Measurements from ENCODE around the gene PRKCSH. TPM values are rescaled to one million over a fixed set of nuclear protein-coding genes. Genes with fewer than 3 reads are reported as not detected.
"Not testable (repeated sequence)": the region's sequence is repeated elsewhere in the genome, so short reads cannot be mapped to it uniquely, and the experiment has no call there.

Gene PRKCSH
- polyA plus RNA-seq, 1 experiment, result 348 TPM

DNA sequence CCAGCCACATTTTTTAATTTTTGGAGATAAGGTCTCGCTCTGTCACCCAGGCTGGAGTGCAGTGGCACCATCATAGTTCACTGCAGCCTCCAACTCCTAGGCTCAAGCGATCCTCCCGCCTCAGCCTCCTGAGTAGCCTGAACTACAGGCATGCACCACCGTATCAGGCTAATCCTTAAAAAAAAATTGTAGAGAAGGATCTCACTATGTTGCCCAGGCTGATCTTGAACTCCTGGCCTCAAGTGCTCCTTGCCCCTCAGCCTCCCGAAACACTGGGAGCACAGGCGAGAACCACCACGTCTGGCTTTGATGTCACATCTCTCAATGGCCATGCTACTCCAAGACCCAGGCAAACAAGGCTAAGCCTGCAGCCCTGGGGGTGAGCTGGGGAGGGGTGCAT lies 21.2 kb downstream of the PRKCSH start:
- Histone ChIP-seq H3K36me3 (ENCODE audit: control insufficient read depth, insufficient read depth, low read length) (no peaks in the 10 kb centered on the region), H3K27me3 (ENCODE audit: control insufficient read depth, insufficient read depth, low read length) (no peaks in the 10 kb centered on the region), H3K4me3 (ENCODE audit: low read depth, low read length) (no peak overlapping the region)
- DNase-seq (ENCODE audit: low read depth), result no peak
- TF ChIP-seq CTCF (IDR thresholded peaks at IDR 0.05; ENCODE audit: insufficient read depth, low read depth, low read length), result no peak
- ChIA-PET CTCF (interaction anchor here (2.3 kb wide), 1 partner anchor 26 kb away, joined by 8 read pairs; no protein-coding TSS in a partner anchor), POLR2A (no interaction called here)

- no peak for TF ChIP-seq CTCF (IDR thresholded peaks at IDR 0.05; ENCODE audit: insufficient read depth, low read depth, low read length)
- Histone ChIP-seq H3K4me3 (ENCODE audit: low read depth, low read length) (no peak overlapping the region), H3K36me3 (ENCODE audit: control insufficient read depth, insufficient read depth, low read length) (no peaks in the 10 kb centered on the region), H3K27me3 (ENCODE audit: control insufficient read depth, insufficient read depth, low read length) (no peaks in the 10 kb centered on the region)
- CTCF ChIA-PET, result interaction anchor here (2.3 kb wide), 1 partner anchor 26 kb away, joined by 8 read pairs; no protein-coding TSS in a partner anchor
- POLR2A ChIA-PET, result no interaction called here
- no peak for DNase-seq (ENCODE audit: low read depth)
These were observed 21.7 kb downstream of the PRKCSH start for GRCh38 chr19:11457115-11457514.

DNA sequence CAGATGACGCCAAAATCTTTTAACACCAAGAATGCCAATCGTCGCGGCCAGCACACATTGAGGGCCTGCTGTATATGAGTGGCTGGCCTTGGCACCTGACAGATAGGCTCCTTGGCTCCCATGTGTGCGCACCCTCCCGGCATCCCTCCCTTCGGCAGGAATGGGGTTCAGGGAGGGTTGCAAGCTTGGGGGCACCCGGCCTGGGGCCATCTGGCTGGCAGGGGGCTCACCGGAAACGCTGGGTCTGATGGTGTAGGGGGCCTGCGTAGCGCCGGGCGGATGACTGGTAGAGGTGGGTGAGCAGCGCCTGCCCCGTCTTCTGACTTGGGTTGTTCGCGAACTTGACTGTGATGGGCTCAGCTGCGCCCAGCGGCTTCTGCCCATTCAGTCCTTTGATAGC lies 22.4 kb downstream of the PRKCSH start:
- no peak for TF ChIP-seq CTCF (IDR thresholded peaks at IDR 0.05; ENCODE audit: insufficient read depth, low read depth, low read length)
- CTCF ChIA-PET, result interaction anchor here (2.3 kb wide), 1 partner anchor 25 kb away, joined by 8 read pairs; no protein-coding TSS in a partner anchor
- Histone ChIP-seq H3K4me3 (ENCODE audit: low read depth, low read length) (no peak overlapping the region), H3K27me3 (ENCODE audit: control insufficient read depth, insufficient read depth, low read length) (no peaks in the 10 kb centered on the region), H3K36me3 (ENCODE audit: control insufficient read depth, insufficient read depth, low read length) (no peaks in the 10 kb centered on the region)
- POLR2A ChIA-PET, result no interaction called here
- no peak for DNase-seq (ENCODE audit: low read depth)

GRCh38 chr19:11458236-11458900 lies 22.9 kb downstream of the PRKCSH start:
- Histone ChIP-seq H3K36me3 (ENCODE audit: control insufficient read depth, insufficient read depth, low read length) (no peaks in the 10 kb centered on the region), H3K27me3 (ENCODE audit: control insufficient read depth, insufficient read depth, low read length) (no peaks in the 10 kb centered on the region), H3K4me3 (ENCODE audit: low read depth, low read length) (no peak overlapping the region)
- ChIA-PET POLR2A (no interaction called here), CTCF (interaction anchor here (1.0 kb wide), 1 partner anchor 24 kb away, joined by 3 read pairs; no protein-coding TSS in a partner anchor)
- no peak for DNase-seq (ENCODE audit: low read depth)
- TF ChIP-seq CTCF (IDR thresholded peaks at IDR 0.05; ENCODE audit: insufficient read depth, low read depth, low read length), result no peak

DNA sequence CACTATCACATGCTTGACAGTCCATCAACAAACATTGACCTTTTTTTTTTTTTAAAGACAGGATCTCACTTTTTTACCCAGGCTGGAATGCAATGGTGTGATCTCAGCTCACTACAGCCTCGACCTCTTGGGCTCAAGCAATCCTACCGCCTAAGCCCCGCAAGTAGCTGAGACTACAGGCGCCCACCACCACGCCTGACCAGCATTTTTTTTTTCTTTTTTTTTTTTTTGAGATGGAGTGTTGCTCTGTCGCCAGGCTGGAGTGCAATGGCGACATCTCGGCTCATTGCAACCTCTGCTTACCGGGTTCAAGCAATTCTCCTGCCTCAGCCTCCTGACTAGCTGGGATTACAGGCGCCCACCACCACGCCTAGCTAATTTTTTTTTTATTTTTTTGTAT lies 23.5 kb downstream of the PRKCSH start:
- H3K4me3 ChIP-seq (ENCODE audit: low read depth, low read length); H3K36me3 ChIP-seq (ENCODE audit: control insufficient read depth, insufficient read depth, low read length); POLR2A ChIA-PET; H3K27me3 ChIP-seq (ENCODE audit: control insufficient read depth, insufficient read depth, low read length); DNase-seq (ENCODE audit: low read depth): not testable (repeated sequence)
- CTCF ChIA-PET, result interaction anchor here (0.6 to 1.0 kb wide), 2 partner anchors 23 to 185 kb away, joined by 3 to 4 read pairs; no protein-coding TSS in a partner anchor

DNA sequence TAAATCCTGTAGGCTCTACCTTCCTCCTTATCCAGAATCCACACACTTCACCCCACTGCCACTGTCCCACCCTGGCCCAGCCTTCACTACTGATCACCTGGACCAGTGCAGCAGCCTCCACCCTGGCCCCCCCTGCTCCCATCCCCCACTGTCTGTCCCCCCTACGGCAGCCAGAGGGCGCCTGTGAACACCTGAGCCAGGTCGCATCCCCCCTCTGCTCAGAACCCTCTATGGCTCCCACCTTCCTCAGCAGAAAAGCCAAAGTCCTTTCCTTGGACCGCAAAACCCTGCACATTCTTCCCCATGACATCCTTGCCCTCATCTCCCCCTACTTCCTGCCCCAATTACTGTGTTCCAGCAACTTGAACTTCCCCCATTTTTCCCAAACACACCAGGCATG lies 24.8 kb downstream of the PRKCSH start:
- Histone ChIP-seq H3K36me3 (ENCODE audit: control insufficient read depth, insufficient read depth, low read length) (no peaks in the 10 kb centered on the region), H3K27me3 (ENCODE audit: control insufficient read depth, insufficient read depth, low read length) (no peaks in the 10 kb centered on the region), H3K4me3 (ENCODE audit: low read depth, low read length) (no peak overlapping the region)
- DNase-seq (ENCODE audit: low read depth), result no peak
- POLR2A ChIA-PET, result no interaction called here
- CTCF ChIA-PET, result no interaction called here
- peak; percentile 22; the same call in 1 of the 2 replicates for TF ChIP-seq CTCF (IDR thresholded peaks at IDR 0.05; ENCODE audit: insufficient read depth, low read depth, low read length)

Measured in BJ (cell line).